ENCODE data around the gene RPS6KB2. TPM values are rescaled to one million over a fixed set of nuclear protein-coding genes. Genes with fewer than 3 reads are reported as not detected.

Gene RPS6KB2
- total and polyA plus RNA-seq, 12 donors: 16.3 to 46.3 (median 23.2) TPM

- peaks cover 0 to 66% (median 52%) of the 10 kb centered on the region in 9 donors for H3K4me1 ChIP-seq
Measured at GRCh38 chr11:67398661-67399563, 29.4 kb upstream of the RPS6KB2 start.

GRCh38 chr11:67400251-67400941 lies 27.9 kb upstream of the RPS6KB2 start:
- no peaks in the 10 kb centered on the region for H3K9me3 ChIP-seq
- peak in 5 of 8 donors; percentile 4 to 36 (median 6) for ATAC-seq
- H3K27me3 ChIP-seq: no peaks in the 10 kb centered on the region
- H3K4me3 ChIP-seq: peak overlapping the region; percentile 68 to 99 (median 96)
- WGBS, 2 donors: 35 to 37% methylated on average over 23 of the region's 23 CpGs
- intact Hi-C loops (cut with DNase I): loop anchor here in 8 of 10 donors (2.0 to 5.0 kb wide), 4 partner anchors 67 to 107 kb away; partner anchors contain the start of genes TMEM134 (in 6 of the 8), CDK2AP2 (in 4 of the 8), PITPNM1 (in 4 of the 8) and AIP (in 1 of the 8)
- no peak for DNase-seq
- H3K27ac ChIP-seq: peak overlapping the region in 9 of 10 donors; percentile 94 to 99 (median 97)
- TF ChIP-seq CTCF (IDR thresholded peaks at IDR 0.05): no peak
- H3K36me3 ChIP-seq: peaks cover 0 to 53% (median 26%) of the 10 kb centered on the region in 9 donors
- peaks cover 0 to 80% (median 54%) of the 10 kb centered on the region in 9 donors for H3K4me1 ChIP-seq

More at GRCh38 chr11:67398661-67399563, 29.4 kb upstream of the RPS6KB2 start:
- H3K36me3 ChIP-seq: peaks cover 0 to 58% (median 26%) of the 10 kb centered on the region in 9 donors
- H3K4me3 ChIP-seq: no peak overlapping the region
- no peaks in the 10 kb centered on the region for H3K27me3 ChIP-seq
- peak overlapping the region in 2 of 10 donors; percentile 26 to 31 for H3K27ac ChIP-seq
- no peak for DNase-seq
- no peak for TF ChIP-seq CTCF (IDR thresholded peaks at IDR 0.05)
- 85% methylated on average over 31 of the region's 31 CpGs for WGBS, 2 donors
- no peak for ATAC-seq
- intact Hi-C loops (cut with DNase I): loop anchor here in 1 of 10 donors (10.0 kb wide), 1 partner anchor 106 kb away; the partner anchor contains the start of genes CDK2AP2 and PITPNM1
- H3K9me3 ChIP-seq: no peaks in the 10 kb centered on the region

- intact Hi-C loops (cut with DNase I): loop anchor here in 8 of 10 donors (1.0 to 5.0 kb wide), 5 partner anchors 66 to 106 kb away; partner anchors contain the start of genes TMEM134 (in 6 of the 8), CDK2AP2 (in 4 of the 8), PITPNM1 (in 4 of the 8) and AIP (in 1 of the 8)
- 4 to 5% methylated on average over 27 of the region's 27 CpGs for WGBS, 2 donors
- no peak for TF ChIP-seq CTCF (IDR thresholded peaks at IDR 0.05)
- H3K27ac ChIP-seq: peak overlapping the region; percentile 89 to 99 (median 97)
- H3K9me3 ChIP-seq: no peaks in the 10 kb centered on the region
- H3K4me1 ChIP-seq: peaks cover 0 to 86% (median 54%) of the 10 kb centered on the region in 9 donors
- H3K27me3 ChIP-seq: no peaks in the 10 kb centered on the region
- ATAC-seq (peak in 7 of 8 donors; percentile 0 to 18 (median 1)), DNase-seq (no peak)
- peak overlapping the region; percentile 68 to 99 (median 96) for H3K4me3 ChIP-seq
- H3K36me3 ChIP-seq: peaks cover 0 to 47% (median 26%) of the 10 kb centered on the region in 9 donors
Measured at GRCh38 chr11:67400942-67401494, 27.3 kb upstream of the RPS6KB2 start.

Measured in heart right ventricle (tissue), 16 donors.